NCI-H1930 (cell line): ENCODE measurements around the gene LRIT2.

Experiments used
- DNase-seq, 2 experiments: peaks; one replicate each; lab custom pipeline; 2025; lab: John Stamatoyannopoulos, UW

The LRIT2 gene

DNA sequence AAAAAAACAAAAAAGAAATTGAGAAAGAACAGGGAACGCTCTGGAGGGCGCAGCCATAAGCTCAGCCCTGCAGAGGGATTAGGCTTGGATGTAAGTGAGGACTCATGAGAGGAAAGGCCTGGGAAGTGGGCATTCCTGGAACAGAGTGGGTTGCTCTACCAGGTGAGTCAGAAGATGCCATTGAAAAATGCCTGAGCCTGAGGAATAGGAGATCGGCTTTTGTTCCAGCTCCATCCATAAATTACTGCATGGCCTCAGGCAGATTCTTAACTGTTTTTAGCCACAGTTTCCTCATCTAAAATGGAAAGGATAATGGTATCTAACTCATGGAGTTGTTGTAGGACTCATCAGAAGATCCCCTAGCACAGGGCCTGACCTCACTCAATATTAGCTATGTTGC lies 18.4 kb upstream of the LRIT2 start:
- DNase-seq = no peak

DNA sequence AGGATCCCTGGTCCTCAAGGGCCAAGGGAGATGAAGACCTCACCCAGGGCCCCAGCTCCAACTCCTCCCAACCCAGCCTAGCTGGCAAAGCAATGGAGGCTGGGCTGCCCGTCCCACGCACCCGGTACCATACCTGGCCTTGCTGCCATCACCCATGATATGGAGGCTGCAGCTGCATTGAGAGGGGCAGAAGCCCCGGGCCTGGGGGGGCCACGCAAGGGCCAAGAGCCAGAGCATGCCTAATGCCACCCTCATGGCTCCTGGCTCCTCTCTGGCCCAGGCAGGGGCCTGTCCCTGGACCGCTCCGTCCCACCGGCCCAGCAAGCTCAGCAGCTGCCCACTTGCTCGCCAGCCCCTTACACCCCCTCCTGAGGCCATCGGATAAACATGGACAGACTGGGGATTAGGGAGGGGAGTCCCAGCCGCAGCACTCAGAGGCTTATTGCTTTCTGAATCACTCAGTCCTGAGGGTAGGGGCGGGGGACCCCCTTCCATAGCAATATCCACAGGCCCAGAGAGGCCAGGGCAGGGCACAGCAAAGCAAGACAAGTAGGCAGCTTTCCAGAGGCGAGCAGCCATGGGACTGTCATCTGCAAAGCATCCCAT lies 15.9 kb upstream of the LRIT2 start, which contains the start of gene LRIT1:
Gene LRIT1, minus strand, starts transcription at position 362 of the 606 bp plus-strand sequence. Its CDS starts 107 bp downstream, at position 255.
- DNase-seq = no peak

DNA sequence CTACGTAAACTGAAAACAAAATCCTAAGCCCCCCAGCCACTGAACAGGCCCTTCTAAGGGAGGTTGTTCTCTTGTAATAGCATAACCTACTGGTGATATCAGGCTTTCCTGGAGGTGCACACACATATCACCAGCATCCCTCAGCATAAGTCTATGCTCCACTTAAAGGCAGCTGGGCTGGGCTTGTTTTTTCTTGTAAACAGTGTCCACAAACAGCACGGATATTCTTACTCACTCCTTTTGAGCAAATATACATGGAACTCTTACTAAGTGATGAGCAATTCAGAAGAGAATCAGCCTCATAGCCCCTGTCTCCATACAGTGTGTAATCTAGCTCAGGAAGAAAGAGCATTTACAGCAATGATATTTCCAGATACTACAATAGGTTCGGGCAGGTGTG lies 13.6 kb upstream of the LRIT2 start:
- no peak for DNase-seq

DNA sequence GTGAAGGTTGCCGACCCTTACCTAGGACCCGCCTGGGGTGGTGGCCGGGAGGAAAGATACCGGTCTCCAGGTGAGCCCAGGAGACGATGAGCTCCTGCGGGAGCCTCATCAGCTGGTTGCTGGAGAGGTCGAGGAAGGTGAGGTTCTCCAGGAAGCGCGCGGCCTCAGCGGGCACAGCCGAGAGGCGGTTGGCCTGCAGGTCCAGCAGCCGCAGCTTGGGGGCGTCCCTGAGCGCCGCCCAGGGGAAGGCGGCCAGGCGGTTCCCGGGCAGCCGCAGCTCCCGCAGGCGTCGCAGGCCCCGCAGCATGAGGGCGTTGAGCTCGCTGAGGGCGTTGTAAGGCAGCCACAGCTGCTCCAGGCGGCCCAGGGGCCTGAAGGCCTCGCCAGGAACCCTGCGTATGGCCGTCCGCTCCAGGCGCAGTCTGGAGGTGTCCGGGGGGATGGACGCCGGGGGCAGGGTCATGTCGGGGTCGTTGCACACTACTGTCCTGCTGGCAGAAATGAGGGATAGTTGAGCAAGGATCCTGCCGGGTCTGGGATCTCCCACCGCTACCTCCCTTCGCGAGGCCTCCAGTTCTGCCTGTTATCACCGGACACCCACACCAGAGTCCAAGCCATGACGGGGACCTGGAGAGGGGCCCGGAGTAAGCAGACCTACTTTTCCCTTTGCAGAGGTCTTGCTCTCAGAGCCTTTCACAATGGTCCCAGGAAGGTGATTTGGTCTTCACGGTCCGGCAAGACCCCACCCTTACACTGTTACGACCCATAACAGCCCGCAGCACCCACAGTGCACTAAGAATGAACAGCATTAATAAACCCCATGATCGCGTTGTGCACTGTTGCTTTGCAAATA lies 12.1 kb upstream of the LRIT2 start:
- no peak for DNase-seq

DNA sequence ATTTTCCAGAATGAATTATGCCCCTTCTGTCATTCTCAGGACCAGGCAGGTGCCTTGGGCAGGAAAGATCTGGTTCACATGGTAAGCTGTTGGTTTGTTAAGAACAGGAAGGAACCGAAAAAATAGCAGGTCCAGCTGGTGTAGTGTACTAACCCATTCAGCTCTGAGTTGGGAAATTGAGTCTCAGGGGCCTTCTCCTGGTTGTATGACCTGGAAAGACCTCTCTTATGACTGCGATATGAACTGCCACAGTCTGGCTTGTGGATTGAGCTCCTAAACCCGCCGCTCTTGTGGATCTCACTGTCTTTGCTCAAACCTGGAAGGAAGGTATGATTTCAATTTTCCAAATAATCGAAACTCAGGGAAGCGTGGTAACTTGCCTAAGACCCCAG lies 11.5 kb upstream of the LRIT2 start:
- DNase-seq = no peak

DNA sequence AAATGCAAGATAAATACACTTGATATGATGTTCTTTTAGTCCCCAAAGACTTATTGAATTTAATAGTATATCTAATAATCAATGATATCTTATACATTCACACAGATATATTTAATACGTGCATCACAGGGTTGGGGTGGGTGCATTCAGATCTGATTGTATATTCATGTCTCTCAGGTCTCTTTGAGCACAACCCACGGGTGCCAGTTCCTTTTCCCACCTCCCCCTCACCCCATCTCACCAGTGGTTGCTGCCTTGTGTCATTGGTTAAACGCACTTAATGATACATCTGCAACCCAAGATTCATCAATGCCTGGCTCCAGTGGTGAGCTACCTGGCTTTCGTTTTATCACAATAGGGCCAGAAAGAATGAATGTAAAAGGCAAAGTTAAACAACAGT lies 9.8 kb upstream of the LRIT2 start:
- DNase-seq = no peak

DNA sequence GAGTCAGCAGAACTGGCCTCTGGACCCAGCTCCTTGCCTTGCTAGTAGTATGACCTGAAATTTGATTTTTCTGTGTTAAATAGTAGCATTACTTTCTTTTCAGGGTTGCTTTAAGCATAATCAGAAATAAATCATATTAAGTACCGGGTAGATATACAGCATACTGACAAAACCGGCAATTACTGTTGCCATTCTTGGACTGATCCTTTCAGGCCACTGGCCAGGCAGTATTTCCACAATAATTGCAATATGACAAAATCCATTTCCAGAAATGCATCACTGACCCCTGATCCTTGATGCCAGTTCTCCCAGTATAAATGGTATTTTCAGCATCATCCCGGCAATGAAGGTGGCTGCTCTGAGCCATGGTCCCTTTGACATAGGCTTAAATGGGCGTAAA lies 9.1 kb upstream of the LRIT2 start:
- DNase-seq = no peak

DNA sequence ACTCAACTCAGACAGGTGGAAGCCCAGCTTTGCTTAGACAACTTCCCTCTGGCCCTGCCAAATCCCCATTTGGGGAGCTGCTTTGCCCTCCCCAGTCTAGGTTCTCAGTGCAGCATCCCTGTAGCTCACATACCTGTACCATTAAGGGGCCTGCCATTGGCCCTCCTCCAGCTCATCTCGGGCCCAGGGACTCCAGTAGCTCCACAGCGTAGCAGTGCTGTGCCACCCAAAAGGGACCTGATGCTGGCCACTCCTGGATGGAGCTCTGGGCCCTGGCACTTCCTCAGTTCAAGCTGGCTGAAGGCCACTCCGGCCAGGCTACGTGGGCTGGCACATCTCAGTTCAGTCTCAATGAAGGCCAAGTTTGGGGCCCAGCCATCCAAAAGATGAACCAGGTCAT lies 8.6 kb upstream of the LRIT2 start:
- no peak for DNase-seq

DNA sequence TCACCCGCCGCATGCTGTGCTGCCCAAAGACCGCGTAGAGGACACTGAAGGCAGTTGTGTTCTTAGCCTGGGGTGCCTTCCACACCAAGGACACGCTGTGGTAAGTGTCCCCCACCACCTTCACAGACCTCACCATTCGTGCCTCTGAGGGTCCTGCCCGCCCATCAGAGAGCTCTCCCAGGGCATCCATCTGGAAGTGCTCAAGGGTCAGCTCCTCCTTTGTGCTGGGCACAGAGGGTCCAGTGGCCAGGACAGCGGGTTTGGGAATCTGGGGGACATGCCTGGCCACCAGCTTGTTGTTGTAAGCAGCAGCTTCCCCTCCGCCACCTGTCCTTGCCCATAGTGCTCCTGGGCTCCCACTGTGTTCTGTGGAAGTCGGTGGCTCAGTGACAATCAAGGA lies 7.0 kb upstream of the LRIT2 start:
- DNase-seq = no peak

DNA sequence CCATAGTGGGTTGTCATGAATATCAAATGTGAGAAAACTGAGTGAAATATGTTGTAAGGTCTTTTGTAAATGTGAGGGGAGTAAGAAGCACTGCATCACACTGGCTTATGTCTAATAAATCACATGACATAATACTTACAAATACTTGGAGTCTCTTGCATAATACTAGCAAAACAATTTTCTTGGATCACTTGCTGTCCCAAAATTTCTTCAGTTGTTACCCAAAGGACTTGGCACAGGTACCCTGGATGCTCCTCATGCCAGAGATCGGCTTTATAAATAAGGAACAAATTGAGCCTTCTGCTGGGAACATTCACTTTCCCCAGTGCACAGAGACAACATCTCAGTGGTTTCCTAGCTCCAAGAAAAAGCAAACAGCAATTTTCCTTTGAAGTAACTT lies 5.0 kb upstream of the LRIT2 start:
- no peak for DNase-seq

DNA sequence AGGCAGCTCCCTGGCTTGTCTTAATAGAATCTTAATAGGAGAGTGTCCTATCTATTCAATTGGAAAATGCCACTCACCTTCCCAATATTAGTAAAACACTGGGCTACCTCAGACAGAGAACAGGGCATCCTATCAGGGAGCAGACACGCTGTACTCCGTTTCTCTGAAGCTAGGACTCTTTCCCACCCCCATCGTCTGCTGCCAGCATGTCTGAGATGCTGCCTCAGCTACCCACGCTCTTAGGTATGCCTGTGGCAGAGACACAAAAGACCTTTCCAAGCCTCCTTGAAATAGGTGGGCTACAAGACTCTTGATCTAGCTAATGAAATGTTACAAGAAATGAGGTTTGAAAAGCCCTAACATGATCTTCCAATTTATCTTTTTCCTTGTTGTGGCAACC lies 2.5 kb upstream of the LRIT2 start:
- no peak for DNase-seq

DNA sequence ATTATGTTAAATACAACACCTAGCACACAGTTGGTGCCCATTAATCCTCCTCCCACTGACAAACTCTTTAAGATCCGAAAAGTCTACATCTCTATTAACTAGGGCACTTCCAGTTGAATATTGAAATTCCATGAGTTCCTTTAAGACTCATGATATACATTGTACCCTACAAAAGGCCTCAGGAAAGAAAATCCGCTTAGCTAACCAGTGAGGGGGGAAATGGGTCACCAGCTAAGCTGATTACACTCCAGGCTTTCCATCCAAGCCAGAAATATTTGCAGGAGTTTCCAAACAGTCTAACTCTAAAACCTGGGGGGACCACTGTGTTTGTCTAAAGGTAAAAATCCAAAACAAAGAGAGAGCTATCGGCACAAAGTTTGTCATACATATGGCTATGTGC lies 1.3 kb upstream of the LRIT2 start:
- no peak for DNase-seq

DNA sequence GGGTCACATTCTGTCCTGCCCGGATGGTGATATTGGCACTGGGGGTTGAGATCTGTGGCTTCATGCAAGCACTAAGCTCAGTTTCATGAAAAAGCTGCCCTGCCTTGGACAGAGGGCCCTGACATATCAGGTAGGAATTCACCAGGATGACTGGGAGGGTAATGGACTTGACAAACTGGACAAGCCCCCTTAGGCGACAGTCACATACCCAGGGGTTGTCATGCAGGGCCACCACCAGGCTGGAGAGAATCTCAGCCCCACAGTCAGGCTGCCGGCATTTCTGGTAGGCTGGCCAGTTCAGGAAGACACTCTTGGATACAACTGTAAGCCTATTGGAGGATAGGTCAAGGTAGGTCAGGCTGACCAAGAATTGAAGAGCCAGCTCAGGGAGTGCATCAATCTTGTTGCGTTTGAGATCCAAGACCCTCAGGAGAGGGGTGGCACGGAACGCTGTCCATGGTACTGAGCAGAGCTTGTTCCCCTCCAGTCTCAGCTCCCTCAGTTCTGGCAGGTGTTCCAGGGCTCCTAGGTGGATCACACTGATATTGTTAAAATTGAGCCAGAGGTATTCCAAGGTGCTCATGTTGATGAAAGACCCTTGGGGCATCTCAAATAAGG lies 824 bp downstream of the LRIT2 start:
- DNase-seq = no peak

DNA sequence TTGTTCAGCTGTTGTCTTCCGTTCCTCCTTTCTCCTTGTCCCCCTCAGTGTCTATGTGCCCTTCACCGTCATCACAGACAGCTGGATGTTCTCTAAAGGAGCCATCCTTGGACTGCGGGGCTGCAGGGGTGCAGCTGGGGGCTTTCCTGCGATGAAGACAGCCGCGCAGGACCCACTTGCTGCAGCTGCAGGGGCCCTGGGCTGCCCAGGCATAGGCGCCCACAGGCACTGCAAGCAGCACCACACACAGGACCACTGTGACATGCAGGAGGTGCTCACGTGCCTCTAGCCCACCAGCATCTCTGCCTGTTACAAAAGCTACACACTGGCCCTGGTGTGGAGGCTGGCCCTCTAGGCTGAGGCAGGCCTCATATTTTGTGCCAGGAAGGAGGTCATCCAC lies 3.4 kb downstream of the LRIT2 start:
- DNase-seq = no peak

DNA sequence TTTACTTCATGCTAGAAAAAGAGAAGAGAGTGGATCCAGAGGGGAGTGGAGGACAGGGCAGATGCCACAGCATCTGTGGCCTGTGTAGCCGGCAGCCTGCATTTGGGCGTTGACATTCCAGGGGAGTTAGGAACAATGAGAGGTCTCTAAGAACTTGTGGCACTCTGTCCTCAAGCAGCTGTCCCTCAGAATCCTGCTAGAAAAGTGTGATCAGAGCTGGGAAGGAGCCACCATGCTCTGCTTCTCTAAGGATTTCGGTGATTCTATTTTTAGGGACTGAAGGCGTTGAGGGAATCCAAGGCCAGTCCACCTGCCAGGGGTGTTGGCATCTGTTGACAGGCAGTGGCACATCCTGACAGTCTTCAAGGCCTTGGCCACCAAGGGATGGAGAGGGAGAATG lies 7.6 kb downstream of the LRIT2 start:
- DNase-seq = no peak

DNA sequence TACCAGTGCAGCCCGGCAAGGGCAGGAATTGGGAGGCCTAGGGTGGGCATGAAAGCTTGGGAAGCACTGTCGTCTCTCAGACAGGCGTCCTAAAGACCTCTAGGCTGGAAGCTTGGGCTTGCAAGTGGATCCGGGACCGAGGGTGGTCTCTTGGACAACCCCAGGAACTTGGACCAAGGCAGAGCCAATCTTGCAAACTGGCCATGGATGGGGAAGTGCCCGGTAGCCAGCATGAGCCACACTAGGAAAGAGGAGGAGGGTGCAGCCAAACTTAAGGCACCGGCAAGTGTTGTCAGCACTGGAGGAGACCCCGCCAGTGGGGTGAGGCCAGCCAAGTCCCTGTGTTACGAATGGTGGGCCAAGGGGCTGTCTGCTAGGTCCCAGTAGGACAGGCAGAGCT lies 8.5 kb downstream of the LRIT2 start:
- no peak for DNase-seq

DNA sequence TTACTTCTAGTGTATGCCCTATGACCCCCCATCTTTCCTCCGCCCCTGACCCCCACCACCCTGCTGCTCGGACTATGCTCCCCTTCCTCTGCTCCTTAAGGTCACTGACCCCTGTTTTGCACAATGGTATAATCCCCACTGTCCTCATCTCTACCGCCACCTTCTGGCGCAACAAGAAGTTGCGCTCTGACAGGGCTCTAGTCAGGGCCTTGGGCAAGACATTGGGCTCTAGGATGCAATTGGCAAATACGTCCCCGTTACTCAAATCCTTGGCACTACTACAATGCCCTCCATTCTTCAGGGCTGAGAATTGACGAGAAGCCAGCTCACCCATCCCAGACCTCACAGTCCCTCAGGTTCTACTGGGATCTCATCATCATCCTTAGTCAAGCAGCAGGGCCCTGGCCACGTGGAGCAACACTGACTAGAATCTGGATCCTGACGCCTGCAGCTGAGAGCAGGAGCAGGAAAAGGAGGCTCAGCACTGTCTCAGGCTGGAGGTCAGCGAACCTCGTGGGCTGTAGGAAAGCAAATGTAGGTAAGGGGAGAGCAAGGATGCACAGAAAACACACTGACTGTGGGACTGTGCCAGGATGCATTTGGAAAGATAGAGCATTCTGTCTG lies 10.6 kb downstream of the LRIT2 start:
- peak in 1 of 2 experiments; percentile 0 for DNase-seq

DNA sequence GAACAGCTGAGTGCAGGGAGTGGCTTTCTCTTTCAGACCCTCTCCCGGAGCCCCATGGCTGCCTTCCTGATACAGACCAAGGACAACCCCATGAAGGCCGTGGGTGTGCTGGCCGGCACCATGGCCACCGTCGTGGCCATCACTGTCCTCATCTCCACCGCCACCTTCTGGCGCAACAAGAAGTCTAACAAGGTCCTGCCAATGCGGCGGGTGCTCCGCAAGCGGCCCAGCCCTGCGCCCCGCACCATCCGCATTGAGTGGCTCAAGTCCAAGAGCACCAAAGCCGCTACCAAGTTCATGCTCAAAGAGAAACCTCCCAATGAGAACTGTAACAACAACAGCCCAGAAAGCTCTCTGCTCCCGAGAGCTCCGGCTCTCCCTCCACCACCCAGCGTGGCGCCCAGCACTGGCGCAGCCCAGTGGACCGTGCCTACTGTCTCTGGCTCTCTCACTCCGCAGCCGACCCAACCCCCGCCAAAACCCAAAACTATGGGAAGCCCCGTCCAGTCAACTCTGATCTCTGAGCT lies 11.2 kb downstream of the LRIT2 start:
- DNase-seq = no peak

DNA sequence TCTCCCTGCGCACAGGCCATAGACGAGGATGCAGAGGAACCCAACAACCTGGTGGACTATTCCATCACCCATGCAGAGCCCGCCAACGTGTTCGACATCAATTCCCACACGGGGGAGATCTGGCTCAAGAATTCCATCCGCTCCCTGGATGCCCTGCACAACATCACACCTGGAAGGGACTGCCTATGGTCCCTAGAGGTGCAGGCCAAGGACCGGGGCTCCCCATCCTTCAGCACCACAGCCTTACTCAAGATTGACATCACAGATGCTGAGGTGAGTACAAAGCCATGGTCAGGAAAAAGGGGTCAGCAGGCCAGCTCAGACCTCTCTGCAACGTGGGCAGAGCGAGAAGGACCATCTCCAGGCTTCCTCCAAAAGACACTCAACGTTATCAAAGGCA lies 12.3 kb downstream of the LRIT2 start:
- DNase-seq = no peak

DNA sequence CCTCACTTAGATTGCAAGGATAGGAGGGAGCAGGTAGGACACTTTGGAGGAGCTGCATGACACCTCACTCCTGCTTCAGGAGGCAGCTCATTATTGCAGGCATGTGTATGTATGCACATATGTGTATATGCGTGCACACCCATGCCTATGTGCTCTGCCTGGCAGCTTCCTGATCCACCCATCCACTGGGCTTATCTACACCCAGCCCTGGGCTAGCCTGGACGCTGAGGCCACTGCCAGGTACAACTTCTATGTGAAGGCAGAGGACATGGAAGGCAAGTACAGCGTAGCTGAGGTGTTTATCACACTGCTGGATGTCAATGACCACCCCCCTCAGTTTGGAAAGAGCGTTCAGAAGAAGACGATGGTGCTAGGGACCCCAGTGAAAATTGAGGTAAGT lies 13.3 kb downstream of the LRIT2 start:
- DNase-seq = no peak

DNA sequence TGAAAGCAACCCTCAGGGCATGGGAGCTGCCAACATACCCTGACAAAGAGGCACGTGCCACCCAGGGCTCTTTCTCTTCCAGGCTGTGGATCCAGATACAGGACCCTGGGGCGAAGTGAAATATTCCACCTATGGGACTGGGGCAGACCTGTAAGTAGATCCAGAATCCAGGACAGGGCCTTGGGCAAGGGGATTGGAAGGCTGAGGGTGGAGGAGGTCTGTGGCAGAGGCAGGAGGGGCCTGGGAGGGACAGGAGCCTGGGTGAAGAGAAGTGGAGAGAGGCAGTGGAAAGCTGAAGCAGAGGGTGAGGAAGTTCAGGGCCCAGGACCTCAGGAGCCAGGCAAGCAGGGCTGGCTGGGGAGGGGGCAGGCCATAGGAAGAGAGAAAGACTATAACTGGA lies 13.8 kb downstream of the LRIT2 start:
- no peak for DNase-seq

DNA sequence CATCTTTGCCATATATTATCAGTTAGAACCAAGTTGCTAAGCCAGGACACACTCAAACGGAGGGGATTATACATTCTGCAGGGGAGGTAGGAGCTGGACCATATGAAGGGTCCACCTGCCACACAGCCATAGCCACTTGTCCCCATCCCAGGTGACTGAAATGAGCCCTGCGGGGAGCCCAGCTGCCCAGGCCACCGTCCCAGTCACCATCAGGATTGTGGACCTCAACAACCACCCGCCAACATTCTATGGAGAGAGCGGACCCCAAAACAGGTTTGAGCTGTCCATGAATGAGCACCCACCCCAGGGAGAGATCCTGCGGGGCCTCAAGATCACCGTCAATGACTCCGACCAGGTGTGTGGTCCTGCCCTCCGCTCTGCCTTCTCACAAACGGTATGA lies 17.3 kb downstream of the LRIT2 start:
- DNase-seq = no peak
